Fibroblast of upper back skin (primary cell): ENCODE results near the gene SH3BP2.

ENCODE experiments used
- DNase-seq: peaks from one replicate; pipeline ENCODE4 v3.0.0-alpha.2; 2013

The SH3BP2 gene

DNA sequence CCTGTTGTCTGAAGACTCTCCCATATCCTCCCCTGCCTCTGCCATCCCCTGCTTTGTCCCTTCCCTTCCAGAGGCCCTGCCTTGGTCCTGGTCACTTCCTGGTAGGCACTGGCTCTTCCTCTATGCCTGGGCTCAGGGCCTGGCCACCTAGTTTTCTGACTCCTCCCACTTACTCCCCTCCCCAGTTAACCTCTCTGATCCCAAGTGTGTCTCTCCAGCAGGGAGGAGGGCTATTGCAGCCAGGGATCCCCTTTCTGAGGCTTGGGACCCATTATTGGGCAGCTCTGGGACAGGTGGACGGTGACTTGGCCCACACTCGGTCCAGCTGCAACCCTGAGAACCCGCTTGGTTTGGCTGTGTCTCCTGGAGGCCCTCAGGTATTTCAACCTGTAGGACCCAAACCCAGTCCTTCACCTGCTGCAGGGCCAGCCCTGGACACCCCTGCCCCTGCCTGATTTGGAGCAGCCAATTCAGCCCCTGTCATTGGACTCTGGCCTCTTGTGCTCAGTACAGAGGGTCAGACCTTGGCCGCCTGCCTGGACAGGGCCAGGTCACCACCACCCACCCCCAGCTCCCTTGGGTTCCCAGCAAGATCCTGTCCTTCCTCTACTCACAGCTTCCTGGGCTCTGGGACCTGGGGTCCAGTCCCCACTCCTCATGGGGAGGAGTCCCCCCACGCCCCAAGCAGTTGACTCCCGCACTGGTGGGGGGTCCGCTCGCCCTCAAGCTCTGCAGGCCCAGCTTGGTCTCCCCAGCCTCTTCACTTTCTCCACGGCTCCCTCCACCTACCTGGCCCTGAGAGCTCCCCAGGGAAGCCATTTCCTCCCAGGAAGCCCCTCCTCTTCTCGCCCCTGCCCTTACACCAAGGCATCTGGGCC is 1.1 kb upstream of the SH3BP2 start:
- no peak for DNase-seq

DNA sequence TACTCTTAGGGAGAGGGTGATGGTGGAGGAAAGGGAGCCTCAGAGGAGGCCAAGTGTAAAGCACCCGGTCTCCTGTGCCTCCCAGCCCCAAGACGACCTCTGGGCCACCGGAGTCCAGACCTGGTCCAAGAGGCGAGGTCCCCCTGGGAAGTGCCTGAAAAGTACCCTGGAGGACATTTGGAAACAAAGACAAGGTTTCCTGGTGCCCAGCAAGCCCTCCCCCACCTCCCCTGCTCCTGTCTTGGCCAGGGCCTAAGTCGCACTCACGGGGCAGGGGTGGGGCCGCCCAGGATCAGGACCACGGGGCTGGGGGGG is 532 bp upstream of the SH3BP2 start:
- no peak for DNase-seq

DNA sequence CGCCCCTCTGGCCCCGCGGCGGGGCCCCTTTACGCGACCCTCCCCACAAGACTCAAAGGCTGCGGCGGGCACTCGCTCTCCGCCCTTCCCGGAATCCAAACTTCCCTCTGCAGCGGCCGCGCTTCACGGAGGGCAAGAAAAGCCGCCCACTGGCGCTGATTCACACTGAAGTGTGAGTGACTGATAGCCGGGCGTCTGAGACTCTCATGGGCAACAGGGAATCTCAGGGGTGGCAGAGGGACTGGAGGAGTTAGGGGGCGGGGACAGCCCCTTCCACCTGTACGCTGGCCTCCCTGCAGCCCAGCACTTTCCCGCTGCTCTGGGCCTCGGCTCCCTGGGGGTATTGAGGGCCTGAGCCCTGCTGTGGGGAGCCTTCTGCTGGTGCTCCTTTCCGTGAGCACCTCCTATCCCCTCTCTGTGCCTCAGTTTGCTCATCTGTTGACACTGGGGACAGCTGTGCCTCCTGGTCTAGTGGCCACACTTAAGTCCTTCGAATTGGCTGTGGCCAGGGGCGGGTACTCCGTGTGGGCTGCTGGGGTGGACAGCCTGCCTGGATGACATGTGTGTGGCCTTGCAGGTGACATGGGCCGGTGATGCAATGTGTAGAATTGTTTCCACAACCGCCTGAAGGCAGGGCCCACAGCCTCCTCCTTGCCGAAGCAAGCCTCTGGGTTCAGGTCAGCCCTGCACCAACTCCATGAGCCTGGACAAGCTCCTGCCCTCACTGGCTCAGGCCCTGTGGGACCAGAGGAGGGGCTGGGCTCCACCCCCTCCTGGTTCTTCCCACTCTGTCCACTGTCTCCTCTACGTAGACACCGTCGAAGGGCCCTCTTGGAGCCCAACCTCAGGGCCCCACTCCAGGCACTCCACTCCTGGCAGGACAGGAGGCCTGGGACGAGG is 951 bp downstream of the SH3BP2 start:
- peak; percentile 44 for DNase-seq

DNA sequence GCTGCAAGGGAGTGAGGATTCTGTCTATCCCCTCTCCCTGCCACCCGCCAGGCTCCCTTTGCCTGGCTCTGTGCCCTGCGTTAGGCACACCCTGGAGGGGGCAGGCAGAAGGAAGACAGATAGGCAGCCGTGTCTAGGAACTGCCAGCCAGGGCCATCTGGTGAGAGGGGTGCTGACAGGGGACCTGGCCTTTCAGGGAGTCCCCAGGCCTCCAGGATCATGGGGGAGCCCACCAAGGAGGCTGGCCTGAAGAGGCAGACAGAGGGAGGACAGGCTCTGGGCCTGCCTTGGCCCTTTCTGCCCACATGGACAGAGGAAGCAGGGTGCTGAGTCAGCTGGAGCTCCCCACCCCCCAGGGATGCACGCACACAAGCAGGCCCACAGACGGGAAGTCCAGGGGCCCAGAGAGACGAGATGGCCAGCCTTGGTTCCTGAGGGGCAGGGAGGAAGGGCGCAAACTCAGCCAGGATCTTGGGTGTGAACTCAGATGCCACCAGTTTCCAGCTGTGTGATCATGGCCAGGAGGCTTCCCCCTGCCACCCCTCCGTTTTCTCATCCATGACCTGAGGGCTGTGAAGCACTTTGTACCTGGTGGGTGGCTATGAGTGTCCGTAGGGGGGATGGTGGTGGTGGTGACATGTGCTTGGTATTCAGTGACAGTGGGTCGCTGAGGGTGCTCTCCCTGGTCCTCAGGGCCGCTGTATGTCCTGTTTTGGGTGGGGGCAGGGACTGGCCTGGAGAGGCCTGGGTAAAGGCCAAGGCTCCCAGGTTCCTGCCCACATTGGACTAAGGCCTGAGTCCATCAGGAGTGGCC is 1.8 kb downstream of the SH3BP2 start:
- DNase-seq = peak; percentile 78

DNA sequence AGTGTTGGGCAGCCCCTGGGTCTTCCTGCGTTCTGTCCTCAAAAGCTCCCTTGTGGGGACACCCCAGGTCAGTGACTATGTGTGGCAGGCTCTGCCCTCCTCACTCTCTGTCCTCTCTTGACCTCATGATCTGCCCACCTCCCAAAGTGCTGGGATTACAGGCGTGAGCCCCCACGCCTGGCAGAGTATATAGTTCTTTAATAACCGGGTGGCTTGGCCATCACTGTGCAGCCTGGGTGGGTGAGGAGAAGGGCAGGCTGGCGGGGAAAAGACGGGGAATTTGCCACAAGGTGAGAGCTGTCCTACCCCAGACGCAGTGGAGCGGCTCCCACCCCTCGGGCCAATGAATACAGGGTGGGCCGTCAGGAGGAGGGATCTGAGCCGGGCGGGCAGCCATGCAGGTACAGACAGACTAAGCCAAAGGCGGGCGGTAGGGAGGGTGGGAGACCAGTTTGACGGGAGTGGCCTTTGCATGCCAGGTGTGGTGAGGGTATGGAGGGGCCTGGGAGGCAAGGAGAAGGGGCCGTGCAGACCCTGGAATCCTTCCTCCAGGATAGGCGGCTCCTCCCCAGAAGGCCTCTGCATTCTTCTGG is 2.5 kb downstream of the SH3BP2 start:
- no peak for DNase-seq

DNA sequence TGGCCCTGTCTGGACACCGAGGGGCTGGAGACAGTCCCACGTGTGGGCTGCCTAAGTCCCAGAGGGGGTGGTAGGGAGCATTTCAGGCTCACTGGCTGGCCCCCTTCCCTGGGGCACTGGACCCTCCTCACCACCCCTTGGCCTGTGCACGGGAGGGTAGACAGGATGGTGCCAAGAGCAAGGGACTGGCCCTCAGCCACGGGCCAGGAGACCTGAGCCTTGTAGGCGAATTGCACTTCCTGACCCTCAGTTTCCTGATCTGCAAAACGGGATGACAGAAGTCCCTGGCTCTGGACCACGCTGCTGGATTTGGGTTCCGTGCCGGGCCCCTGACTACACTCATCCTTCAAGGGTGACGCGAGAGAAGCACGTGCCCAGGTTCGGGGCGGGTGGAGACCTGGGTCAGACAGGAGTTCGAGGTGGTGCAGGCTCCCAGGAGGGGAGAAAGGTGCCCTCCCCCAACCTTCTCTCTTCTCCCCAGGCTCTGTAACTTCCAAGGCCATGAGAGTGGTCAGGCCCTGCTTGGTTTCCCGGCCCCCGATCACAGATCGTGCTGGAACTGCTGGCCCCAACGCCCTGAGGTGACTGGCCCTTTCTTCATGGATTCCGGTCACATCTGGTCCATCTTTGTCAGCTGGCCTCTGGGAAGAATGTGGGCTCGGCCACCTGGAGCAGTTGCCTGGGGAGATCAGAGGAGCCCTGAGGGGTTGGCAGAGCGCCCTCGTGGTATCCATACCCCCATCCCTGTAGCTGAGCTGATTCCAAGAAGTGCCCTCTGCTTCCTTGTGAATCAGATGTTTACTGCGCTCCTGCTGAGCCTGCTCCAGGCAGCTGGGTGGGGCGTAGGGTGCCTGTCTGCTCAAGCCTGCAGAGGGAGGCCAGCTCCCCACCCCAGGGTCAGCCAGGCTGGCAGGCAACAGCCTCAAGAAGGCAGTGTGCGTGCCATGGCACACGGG is 3.3 kb downstream of the SH3BP2 start:
- no peak for DNase-seq

DNA sequence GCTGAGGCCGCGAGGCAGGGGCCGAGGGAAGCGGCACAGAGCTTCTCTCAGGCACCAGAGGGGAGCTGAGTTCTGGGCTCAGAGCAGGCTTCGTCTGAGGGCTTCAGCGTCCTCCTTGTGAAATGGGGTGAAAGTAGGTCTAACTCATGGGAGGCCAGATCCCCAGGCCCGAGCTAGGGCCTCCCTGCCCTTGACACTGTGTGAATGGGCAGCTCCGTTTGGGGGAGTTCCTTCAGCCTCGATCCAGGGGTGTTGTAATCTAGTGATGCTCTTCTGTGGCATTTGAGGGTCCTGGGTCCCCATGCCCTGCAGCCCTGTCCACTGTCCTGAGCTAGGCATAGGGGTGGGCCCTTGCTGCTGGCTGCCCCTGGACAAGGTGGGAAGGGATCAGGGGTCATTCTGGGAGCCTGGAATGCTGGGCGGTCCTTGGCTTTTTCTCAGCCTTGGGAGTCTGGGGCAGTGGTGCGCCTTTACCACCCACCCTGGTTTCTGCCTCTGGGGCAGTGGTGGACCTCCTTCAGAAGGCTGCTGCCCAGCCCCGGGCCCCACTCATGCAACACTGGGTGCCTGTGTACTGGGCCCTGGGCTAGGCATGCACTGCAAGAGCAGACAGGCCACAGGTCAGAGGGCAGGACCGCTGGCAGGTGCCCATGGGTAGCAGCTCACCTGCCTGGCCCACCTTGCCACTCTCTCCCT is 4.1 kb downstream of the SH3BP2 start:
- no peak for DNase-seq

DNA sequence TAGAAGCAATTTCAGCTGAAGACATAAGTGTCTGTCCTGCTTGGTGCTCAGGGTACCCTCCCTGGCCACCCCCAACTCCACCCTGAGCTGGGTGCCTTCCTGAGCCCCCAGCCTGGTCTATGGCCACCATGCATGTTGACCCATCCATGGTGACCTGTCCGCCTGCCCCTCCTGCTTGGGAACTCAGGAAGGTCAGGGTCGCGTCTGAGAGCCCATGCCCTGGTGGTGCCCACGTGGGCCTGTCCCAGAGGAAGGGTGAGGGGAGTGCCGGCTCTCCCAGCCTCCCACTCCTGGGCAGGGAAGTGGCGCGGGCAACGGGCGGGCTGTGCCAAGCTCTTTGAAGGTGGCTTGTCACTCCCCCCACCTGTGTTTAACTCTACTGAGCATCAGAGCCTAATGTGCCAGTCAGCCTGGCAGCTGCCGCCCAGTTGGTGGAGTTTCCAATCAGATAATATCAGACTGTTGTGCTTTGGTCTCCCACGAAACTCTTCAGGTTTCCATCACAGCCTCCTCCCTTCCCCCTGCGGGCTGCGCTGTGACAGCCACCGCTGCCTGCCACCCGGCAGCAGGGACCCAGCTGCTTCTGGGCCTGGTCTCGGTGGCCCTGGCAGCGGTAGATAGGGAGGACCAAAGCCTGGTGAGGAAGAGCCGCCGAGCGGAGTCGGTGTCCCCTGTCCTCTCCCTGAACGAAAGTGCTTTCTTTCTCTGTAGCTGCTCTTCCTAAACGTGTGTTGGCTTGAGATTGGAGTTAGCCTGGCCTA is 4.8 kb downstream of the SH3BP2 start:
- no peak for DNase-seq

DNA sequence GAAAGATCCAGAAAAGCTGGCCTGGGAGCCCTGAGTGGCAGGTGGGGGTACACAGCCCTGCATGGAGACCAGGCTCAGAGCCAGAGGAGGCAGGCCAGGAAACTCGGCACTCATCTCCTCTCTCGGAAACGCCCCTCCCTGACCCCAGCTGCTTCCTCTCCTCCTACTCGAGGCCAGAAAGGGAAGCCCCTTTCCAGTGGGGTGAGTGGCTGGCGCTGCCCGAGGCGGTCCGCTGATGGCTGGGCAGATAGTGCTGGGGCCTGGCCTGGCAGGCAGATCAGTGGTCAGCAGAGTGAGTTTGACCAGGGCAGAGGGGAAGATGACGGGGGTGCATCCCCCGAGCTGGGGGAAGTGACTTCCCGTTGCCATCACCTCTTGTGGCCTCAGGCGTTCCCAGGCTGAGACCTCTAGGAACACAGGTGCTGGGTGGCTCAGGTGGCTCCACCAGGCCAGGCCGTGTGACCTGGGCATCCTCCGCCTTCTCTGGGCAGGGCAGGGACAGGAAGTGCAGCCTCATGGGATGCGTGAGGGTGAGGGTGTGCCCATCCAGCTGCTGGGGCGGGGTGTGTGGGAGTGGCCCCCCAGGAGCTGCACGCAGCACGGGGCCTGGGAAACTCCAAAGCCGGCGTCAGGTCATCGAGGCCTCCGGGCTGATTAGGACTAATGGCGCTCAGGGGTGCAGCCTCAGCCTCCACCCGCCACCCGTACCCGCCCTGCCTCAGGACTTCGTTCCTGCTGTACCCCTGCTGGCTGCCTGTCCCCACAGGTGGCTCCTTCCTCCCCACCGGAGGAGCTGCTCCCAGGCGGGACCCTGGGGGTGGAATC is 5.7 kb downstream of the SH3BP2 start:
- DNase-seq = no peak

DNA sequence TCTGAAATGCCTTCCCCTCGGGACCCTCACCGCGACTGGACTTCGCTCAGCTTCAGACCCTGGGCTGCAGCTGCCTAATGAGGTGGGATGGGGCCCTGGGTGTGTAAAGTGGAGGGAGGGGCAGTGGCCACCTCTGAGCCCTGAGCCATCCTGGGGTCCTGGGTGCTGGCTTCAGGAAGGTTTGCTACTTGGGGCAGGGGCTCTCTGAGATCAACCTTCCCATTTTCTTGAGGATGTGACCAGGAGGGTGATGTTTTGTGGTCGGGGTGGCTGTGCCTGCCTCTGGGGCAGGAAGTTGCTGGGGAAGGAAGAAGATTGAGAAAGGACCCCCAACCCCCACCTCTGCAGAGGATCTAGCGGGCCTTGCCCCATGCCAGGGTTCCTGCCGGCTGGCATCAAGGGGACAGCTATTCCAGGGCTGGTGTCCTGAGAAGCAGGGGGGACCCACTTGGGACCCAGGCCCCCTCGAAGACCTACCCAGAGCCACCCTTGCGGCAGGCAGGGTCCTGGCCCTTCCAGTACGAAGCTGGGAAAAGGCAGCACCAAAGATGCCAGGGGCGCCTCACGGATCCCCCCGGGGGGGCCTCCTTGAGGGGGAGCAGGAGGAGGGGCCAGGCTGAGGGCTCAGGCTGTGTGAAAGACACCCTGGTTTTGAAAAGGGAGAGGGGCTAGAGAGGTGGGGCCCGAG is 6.5 kb downstream of the SH3BP2 start:
- DNase-seq = no peak

DNA sequence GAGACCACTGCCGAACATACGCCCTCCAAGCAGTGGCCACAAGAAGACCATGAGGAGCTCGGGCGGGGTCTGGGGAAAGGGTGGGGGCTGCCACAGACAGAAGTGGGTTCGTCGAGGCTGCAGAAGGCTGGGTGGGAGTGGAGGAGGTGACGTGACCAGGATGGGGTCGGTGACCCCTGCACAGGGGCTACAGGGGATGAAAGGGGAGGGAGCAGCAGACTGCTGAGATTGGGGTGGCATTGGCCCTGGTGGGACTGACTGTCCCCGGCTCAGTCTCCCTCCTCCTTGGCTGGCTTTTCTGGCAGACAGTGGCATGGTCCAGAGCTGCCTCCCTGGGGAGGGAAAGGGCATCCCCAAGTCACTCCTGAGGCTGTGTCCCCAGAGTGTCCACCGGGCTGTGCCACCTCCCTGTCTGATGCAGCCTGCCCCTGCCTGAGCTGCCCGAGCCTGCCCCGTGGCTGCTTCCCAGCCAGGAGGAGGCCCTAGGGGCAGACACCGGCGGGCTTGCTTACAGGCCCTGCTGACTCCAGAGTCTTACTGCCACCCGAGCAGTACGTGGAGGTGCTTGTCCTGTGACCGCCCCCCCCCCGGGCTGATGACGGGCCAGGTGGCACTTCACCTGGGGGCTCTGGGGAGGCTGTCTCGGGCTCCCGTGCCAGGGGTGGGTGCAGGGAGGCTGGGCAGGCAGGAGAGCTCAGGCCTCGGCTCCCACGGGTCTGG is 7.2 kb downstream of the SH3BP2 start:
- DNase-seq = no peak

DNA sequence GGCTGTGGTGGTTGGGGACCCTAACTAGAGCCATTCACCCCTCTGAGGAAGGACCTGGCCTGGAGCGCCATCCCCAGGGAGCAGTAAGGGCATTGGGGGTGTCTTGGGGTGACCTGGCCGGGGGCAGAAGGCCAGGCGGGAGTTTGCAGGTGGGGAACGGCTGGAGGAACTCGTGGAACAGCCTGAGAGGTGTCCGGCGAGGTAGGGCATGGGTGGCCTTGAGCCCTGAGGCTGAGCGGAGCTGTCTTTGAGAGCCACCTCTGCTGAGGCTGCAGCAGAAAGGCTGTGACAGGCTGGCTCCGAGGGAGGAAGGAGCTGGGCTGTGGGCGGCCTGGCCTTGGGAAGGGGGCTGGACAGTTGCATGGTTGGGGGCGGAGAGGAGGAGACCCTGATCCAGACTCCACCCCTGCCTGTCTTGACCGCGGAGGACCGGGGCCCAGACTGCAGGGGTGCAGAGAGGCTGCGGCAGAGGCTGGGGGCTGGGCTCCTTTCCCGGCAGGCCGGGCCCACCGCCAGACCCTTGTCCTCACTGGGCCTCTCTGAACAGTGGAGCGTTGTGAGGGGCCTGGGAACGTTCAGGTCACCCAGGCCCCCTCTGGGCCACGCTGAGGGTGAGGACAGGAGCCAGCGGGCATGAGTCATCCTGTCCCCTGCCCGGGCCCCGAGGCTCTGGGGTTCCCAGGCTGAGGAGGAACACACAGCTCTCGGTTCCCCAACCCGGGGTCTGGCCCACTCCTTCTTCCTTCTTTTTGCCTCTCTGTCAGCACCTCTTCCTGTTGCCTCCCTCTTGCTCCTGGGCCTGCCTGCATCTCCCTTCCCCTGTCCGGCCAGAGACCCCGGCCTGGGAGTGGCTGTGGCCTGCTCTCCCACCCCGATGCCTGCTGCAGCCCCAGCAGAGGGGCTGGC is 8.1 kb downstream of the SH3BP2 start:
- peak; percentile 78 for DNase-seq

DNA sequence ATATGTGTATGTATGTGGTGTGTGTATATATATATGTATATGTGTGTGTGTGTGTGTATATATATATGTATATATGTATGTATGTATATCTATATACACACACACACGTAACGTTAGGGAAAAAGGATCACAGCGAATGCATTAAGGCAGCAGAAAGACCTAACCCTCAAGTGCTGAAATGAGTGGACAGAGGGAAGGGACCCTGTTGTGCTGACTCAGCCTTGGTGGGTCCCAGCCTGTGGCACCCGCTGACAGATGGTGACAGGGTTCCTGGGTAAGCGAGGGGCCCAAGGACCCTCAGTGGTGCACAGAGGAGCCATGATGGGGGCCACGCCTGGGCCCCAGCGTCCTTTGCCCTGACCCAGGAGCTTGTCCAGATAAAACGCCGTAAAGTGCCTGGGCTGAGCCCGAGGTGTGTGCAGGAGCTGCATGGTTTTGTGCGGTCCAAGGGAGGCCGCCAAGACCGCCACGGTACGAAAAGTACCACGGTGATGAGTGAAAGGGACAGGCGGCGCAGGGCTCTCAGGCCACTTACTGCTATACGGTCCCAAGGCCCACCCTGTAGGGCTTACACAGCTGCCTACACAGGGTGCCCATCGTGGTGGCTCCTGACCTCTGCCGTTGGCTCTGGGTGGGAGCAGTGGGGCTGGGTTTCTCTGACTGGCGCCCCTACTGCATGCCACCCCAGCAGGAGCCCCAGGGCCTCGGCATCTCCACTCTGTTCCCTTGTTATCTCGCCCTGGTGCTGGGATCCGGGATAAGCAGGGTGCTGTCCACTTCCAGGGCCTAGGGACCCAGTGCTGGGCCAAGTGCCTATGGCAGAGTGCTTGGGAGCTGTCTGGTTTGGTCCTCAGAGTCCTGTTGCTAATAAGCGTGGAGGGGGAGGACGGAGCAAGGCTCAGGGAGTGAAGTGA is 10.0 kb downstream of the SH3BP2 start:
- no peak for DNase-seq

DNA sequence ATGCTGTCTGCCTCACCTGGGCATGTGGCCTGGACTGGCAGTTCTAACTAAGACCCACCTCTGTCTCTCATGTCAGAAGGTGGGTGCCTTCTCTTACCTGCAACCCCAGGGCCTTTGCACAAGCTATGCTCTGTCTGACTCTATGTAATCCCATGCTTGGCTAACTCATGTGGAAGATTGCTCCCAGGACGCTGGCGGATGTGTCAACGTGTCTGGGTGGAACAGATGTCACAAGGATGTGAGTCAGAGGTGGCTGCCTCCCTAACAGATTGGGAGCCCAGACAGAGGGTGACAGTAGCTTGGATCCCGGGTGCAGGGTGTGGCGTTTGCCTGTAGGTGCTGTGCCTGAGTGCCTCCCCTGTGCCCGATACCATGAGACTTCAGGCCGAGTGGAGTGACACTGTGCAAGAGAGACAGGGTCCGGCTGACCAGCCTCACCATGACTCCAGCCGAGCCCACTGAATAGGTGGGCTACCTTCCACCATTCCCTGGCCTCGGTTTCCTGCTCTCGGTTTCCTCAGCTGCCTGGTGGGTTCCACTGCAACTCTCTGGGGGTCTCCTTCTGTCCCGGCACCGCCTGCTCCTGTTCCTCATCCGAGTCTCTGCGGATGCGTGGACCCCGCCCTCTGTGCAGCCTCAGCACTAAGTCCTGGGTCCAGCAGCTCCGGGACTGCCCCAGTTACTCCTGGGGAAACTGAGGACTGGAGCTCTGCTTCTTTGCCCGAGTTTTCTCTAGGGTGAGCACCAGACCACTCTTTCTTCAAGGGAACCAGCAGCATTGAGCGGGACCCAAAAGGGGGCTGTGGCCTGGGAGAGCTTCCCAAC is 11.0 kb downstream of the SH3BP2 start:
- DNase-seq = no peak
